Measurements from ENCODE around the gene KRTAP4-11. TPM values are rescaled to one million over a fixed set of nuclear protein-coding genes. Genes with fewer than 3 reads are reported as not detected.
"Not testable (repeated sequence)": the region's sequence is repeated elsewhere in the genome, so short reads cannot be mapped to it uniquely, and the experiment has no call there.

Gene KRTAP4-11
- total and polyA plus RNA-seq, 5 donors from 2014 or later: not detected

DNA sequence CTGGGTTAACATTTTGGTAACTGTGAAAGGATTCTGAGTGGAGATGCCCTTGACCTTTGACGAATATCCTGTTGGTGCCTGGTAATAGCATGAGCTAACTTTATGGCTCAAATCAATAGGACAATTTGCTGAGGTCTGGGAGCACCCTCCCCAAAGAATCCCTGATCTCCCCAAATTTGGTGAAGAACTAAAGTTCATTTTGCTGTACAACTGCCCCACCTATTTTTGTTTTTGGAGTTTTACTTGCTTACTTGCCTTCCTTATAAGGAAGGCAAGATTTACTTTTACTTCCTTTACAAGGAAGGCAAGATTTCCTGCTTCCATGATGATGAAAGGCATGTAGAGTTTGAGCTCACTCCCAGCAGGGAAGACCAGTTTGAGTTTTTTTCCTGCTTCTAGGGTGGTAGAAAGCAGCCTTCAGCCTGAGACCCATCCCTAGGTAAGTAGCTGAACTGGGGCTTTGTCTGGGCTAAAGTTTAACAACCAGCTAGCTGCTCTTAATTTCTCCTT lies 10.2 kb downstream of the KRTAP4-11 start:
- ATAC-seq (ENCODE audit: low read depth in 2 of 2): no peak

DNA sequence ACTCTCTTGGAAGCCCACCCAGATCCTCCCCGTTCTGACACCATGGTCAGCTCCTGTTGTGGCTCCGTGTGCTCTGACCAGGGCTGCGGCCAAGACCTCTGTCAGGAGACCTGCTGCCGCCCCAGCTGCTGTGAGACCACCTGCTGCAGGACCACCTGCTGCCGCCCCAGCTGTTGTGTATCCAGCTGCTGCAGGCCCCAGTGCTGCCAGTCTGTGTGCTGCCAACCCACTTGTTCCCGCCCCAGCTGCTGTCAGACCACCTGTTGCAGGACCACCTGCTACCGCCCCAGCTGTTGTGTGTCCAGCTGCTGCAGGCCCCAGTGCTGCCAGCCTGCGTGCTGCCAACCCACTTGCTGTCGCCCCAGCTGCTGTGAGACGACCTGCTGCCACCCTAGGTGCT lies 12.8 kb downstream of the KRTAP4-11 start, which contains the start of gene KRTAP4-9:
Gene KRTAP4-9, plus strand, starts transcription at position 43 of the 400 bp plus-strand sequence. Its CDS starts 0 bp downstream, at position 43.
- H3K36me3 ChIP-seq (ENCODE audit: control insufficient read depth, insufficient read depth, low read length); H3K4me1 Mint-ChIP-seq; H3K4me3 ChIP-seq (ENCODE audit: low read depth, low read length); H3K36me3 Mint-ChIP-seq; H3K27ac ChIP-seq (ENCODE audit: insufficient read depth, low read length, poor library complexity, severe bottlenecking); DNase-seq; H3K4me3 Mint-ChIP-seq; H3K9me3 Mint-ChIP-seq; H3K9me3 ChIP-seq (ENCODE audit: control insufficient read depth in 2 of 2, low read length in 2 of 2); H3K27me3 ChIP-seq (ENCODE audit: control insufficient read depth, insufficient read depth, low read length); H3K27ac Mint-ChIP-seq; ATAC-seq (ENCODE audit: low read depth in 2 of 2); H3K4me1 ChIP-seq (ENCODE audit: control insufficient read depth, insufficient read depth, low read length, poor library complexity, severe bottlenecking): not testable (repeated sequence)
- H3K27me3 Mint-ChIP-seq: peaks cover 13% of the 10 kb centered on the region

More for the DNA sequence above, 10.2 kb downstream of the KRTAP4-11 start:
- H3K4me1 Mint-ChIP-seq: peaks cover 0 to 7% (median 0%) of the 10 kb centered on the region in 4 donors
- H3K9me3 Mint-ChIP-seq: peaks cover 0 to 5% (median 2%) of the 10 kb centered on the region in 7 donors
- H3K27me3 ChIP-seq (ENCODE audit: control insufficient read depth, insufficient read depth, low read length): no peaks in the 10 kb centered on the region
- no peaks in the 10 kb centered on the region for H3K36me3 Mint-ChIP-seq
- no peak overlapping the region for H3K4me3 ChIP-seq (ENCODE audit: low read depth, low read length)
- H3K27me3 Mint-ChIP-seq: peaks cover 18% of the 10 kb centered on the region
- no peaks in the 10 kb centered on the region for H3K4me1 ChIP-seq (ENCODE audit: control insufficient read depth, insufficient read depth, low read length, poor library complexity, severe bottlenecking)
- no peak for DNase-seq
- no peak overlapping the region for H3K27ac Mint-ChIP-seq
- no peaks in the 10 kb centered on the region for H3K36me3 ChIP-seq (ENCODE audit: control insufficient read depth, insufficient read depth, low read length)
- no peak overlapping the region for H3K4me3 Mint-ChIP-seq
- peaks cover 0 to 3% of the 10 kb centered on the region in 2 experiments for H3K9me3 ChIP-seq (ENCODE audit: control insufficient read depth in 2 of 2, low read length in 2 of 2)
- H3K27ac ChIP-seq (ENCODE audit: insufficient read depth, low read length, poor library complexity, severe bottlenecking): no peak overlapping the region

DNA sequence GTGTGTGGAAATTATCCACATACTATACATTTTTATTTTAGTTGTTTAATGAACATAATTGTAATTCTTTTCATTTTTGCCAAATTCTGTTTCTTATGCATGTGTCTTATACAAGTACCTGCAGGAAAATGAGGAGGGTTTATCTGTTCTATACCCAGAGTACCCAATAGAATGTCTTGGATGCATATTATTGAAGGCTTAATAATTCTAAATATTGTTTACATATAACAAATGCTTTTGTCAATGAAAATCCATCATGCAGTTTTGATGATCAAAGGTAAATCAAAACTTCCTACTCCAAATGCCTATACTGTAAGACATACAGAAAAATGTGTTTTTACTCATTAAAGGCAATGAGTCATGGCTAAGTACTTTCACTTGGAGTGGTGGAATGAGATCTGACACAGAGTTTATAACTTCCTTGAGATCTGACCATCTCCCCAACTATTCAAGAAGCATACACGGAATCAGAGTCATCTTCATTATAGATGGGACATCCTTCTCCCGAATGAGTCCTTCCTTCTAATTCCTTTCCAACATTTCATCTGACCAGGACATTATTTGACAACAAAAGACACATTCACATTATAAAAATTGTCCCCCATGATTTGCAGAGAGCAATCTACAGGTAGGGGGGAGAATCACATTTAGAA lies 13.7 kb downstream of the KRTAP4-11 start:
- not testable (repeated sequence) for H3K9me3 ChIP-seq (ENCODE audit: control insufficient read depth in 2 of 2, low read length in 2 of 2); H3K36me3 ChIP-seq (ENCODE audit: control insufficient read depth, insufficient read depth, low read length); H3K27ac ChIP-seq (ENCODE audit: insufficient read depth, low read length, poor library complexity, severe bottlenecking); DNase-seq; H3K4me1 ChIP-seq (ENCODE audit: control insufficient read depth, insufficient read depth, low read length, poor library complexity, severe bottlenecking); ATAC-seq (ENCODE audit: low read depth in 2 of 2); H3K4me3 ChIP-seq (ENCODE audit: low read depth, low read length); H3K4me3 Mint-ChIP-seq; H3K36me3 Mint-ChIP-seq; H3K27ac Mint-ChIP-seq; H3K9me3 Mint-ChIP-seq; H3K27me3 ChIP-seq (ENCODE audit: control insufficient read depth, insufficient read depth, low read length)
- Mint-ChIP-seq H3K27me3 (peaks cover 18% of the 10 kb centered on the region), H3K4me1 (peaks cover 0 to 16% (median 2%) of the 10 kb centered on the region in 4 donors)

DNA sequence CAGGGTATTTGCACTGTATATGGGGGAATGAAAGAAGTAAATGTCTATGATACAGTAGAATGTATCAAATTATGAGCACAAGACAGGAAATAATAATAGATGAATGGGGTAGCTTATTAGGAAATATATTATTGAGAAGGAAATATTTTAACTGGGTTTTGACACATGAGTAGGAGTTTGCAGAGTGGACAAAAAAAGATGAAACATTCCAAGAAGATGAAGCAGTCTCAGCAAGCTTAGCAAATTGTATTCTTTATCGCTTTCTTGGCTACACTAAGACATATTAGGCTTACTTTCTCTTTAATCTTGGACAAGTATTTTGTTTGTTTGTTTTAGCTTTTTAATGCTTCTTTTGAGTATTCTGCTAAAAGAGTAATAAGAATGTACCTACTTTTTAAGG lies 14.3 kb downstream of the KRTAP4-11 start:
- H3K36me3 ChIP-seq (ENCODE audit: control insufficient read depth, insufficient read depth, low read length): no peaks in the 10 kb centered on the region
- ATAC-seq (ENCODE audit: low read depth in 2 of 2): no peak
- H3K4me1 Mint-ChIP-seq: peaks cover 0 to 16% (median 2%) of the 10 kb centered on the region in 4 donors
- H3K27me3 ChIP-seq (ENCODE audit: control insufficient read depth, insufficient read depth, low read length): peaks cover 4% of the 10 kb centered on the region
- no peak overlapping the region for H3K4me3 ChIP-seq (ENCODE audit: low read depth, low read length)
- no peaks in the 10 kb centered on the region for H3K4me1 ChIP-seq (ENCODE audit: control insufficient read depth, insufficient read depth, low read length, poor library complexity, severe bottlenecking)
- H3K36me3 Mint-ChIP-seq: no peaks in the 10 kb centered on the region
- H3K27ac ChIP-seq (ENCODE audit: insufficient read depth, low read length, poor library complexity, severe bottlenecking): no peak overlapping the region
- DNase-seq: no peak
- H3K27ac Mint-ChIP-seq: no peak overlapping the region
- H3K9me3 ChIP-seq (ENCODE audit: control insufficient read depth in 2 of 2, low read length in 2 of 2): no peaks in the 10 kb centered on the region
- H3K9me3 Mint-ChIP-seq: peaks cover 0 to 5% (median 0%) of the 10 kb centered on the region in 7 donors
- peaks cover 18% of the 10 kb centered on the region for H3K27me3 Mint-ChIP-seq
- no peak overlapping the region for H3K4me3 Mint-ChIP-seq

DNA sequence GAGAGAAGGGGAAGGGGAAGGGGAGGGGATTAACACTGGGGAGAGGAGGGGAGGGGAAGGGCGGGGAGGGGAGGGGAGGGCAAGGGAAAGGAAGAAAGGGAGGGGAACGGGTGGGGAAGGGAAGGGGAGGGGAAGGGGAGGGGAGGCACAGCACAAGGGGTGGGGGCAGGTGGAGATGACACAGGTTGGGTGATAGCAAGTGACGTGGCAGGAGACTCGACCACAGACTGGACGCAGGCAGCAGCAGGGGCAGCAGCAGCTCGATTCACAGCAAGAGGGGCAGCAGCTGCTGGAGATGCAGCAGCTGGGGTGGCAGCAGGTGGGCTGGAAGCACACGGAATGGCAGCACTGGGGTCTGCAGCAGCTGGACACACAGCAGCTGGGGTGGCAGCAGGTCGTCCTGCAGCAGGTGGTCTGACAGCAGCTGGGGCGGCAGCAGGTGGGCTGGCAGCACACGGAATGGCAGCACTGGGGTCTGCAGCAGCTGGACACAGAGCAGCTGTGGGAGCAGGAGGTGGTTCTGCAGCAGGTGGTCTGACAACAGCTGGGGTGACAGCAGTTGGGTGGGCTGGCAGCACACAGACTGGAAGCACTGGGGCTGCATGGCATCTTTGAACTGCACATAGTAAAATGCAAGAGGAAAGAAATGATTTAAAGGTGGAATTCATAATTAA lies 16.4 kb downstream of the KRTAP4-11 start, which contains the start of gene KRTAP4-16:
Gene KRTAP4-16, minus strand, starts transcription at position 624 of the 674 bp plus-strand sequence. Its CDS starts 0 bp downstream, at position 624.
- Mint-ChIP-seq H3K27me3 (peaks cover 19% of the 10 kb centered on the region), H3K27ac (no peak within 1 kb of the TSS), H3K9me3 (peaks cover 0 to 3% (median 0%) of the 10 kb centered on the region in 7 donors), H3K4me3 (no peak within 1 kb of the TSS), H3K36me3 (no peaks in the 10 kb centered on the region), H3K4me1 (peaks cover 0 to 9% (median 2%) of the 10 kb centered on the region in 4 donors)
- Histone ChIP-seq H3K9me3 (ENCODE audit: control insufficient read depth in 2 of 2, low read length in 2 of 2) (no peaks in the 10 kb centered on the region), H3K4me1 (ENCODE audit: control insufficient read depth, insufficient read depth, low read length, poor library complexity, severe bottlenecking) (no peaks in the 10 kb centered on the region), H3K36me3 (ENCODE audit: control insufficient read depth, insufficient read depth, low read length) (no peaks in the 10 kb centered on the region), H3K27me3 (ENCODE audit: control insufficient read depth, insufficient read depth, low read length) (peaks cover 4% of the 10 kb centered on the region), H3K27ac (ENCODE audit: insufficient read depth, low read length, poor library complexity, severe bottlenecking) (no peak within 1 kb of the TSS), H3K4me3 (ENCODE audit: low read depth, low read length) (no peak within 1 kb of the TSS)
- ATAC-seq (ENCODE audit: low read depth in 2 of 2) (no peak), DNase-seq (no peak)

DNA sequence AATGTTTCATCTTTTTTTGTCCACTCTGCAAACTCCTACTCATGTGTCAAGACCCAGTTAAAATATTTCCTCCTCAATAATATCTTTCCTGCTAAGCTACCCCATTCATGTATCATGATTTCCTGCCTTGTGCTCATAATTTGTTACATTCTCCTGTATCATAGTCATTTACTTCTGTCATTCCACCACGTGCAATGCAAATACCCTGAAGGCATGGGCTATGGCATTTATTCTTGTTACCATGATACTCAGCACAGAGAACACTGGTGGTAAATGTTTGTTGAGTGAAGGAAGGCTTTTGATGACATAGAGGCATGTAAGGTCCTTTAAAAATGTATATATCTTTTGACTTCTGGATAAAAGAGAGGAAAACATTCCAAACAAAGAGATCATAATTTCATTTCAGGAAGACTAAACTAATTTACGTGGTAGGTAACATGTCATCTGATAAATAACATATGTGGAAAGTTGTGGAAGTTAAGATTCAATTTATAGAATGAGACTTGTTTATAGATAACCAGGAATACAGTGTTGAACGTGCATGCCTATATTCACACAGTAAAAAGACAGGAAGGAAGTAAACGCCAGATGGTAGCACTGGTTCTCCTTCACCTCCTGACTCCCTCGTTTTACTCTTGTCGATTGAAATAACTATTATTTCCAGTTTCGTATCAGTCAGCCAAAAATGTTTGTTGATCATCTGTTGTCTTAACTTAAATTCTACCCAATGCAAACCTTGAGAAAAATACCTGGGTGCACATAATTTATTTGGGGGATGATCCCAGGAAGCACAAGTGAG lies 18.3 kb downstream of the KRTAP4-11 start:
- H3K27ac Mint-ChIP-seq; ATAC-seq (ENCODE audit: low read depth in 2 of 2); H3K4me1 ChIP-seq (ENCODE audit: control insufficient read depth, insufficient read depth, low read length, poor library complexity, severe bottlenecking); H3K27me3 ChIP-seq (ENCODE audit: control insufficient read depth, insufficient read depth, low read length); H3K9me3 ChIP-seq (ENCODE audit: control insufficient read depth in 2 of 2, low read length in 2 of 2); H3K4me1 Mint-ChIP-seq; H3K9me3 Mint-ChIP-seq; DNase-seq; H3K36me3 ChIP-seq (ENCODE audit: control insufficient read depth, insufficient read depth, low read length); H3K4me3 ChIP-seq (ENCODE audit: low read depth, low read length); H3K27ac ChIP-seq (ENCODE audit: insufficient read depth, low read length, poor library complexity, severe bottlenecking); H3K36me3 Mint-ChIP-seq: not testable (repeated sequence)
- Mint-ChIP-seq H3K4me3 (peak overlapping the region in 1 of 4 donors; percentile 23), H3K27me3 (peaks cover 28% of the 10 kb centered on the region)

GRCh38 chr17:41098481-41098880 lies 19.7 kb downstream of the KRTAP4-11 start:
- Mint-ChIP-seq H3K4me3 (no peak overlapping the region), H3K36me3 (no peaks in the 10 kb centered on the region), H3K9me3 (peaks cover 0 to 3% (median 0%) of the 10 kb centered on the region in 7 donors), H3K27me3 (peaks cover 34% of the 10 kb centered on the region), H3K4me1 (peaks cover 0 to 9% (median 2%) of the 10 kb centered on the region in 4 donors), H3K27ac (no peak overlapping the region)
- H3K27me3 ChIP-seq (ENCODE audit: control insufficient read depth, insufficient read depth, low read length): peaks cover 4% of the 10 kb centered on the region
- no peak overlapping the region for H3K27ac ChIP-seq (ENCODE audit: insufficient read depth, low read length, poor library complexity, severe bottlenecking)
- H3K4me3 ChIP-seq (ENCODE audit: low read depth, low read length): no peak overlapping the region
- no peaks in the 10 kb centered on the region for H3K36me3 ChIP-seq (ENCODE audit: control insufficient read depth, insufficient read depth, low read length)
- H3K4me1 ChIP-seq (ENCODE audit: control insufficient read depth, insufficient read depth, low read length, poor library complexity, severe bottlenecking): no peaks in the 10 kb centered on the region
- no peak for ATAC-seq (ENCODE audit: low read depth in 2 of 2)
- H3K9me3 ChIP-seq (ENCODE audit: control insufficient read depth in 2 of 2, low read length in 2 of 2): no peaks in the 10 kb centered on the region
- DNase-seq: no peak

Measured in CD4-positive, CD25-positive, alpha-beta regulatory T cell (primary cell).